Lower lobe of right lung (tissue), 2 donors: ENCODE data around the gene CNTN4. TPM values are rescaled to one million over a fixed set of nuclear protein-coding genes. Genes with fewer than 3 reads are reported as not detected.

Experiments
- ATAC-seq, 2 donors: fragments of 200-7000 bp; cut with Tn5 transposase; one replicate each; pipeline ENCODE4 v1.9.1; 2020 to 2022; ENCODE audit warnings: mild to moderate bottlenecking in 2 of 2, moderate library complexity in 2 of 2
- DNase-seq: peaks from one replicate; pipeline ENCODE4 v3.0.0-alpha.2; 2020
- H3K27ac ChIP-seq: fragments of 200-600 bp; one replicate; pipeline ENCODE4 v1.8.0; 2022
- H3K27me3 ChIP-seq: fragments of 200-600 bp; one replicate; pipeline ENCODE4 v1.8.0; 2022; ENCODE audit warnings: low read depth
- H3K36me3 ChIP-seq: fragments of 200-600 bp; one replicate; pipeline ENCODE4 v1.8.0; 2022; ENCODE audit warnings: mild to moderate bottlenecking
- H3K4me1 ChIP-seq: fragments of 200-600 bp; one replicate; pipeline ENCODE4 v1.8.0; 2022
- H3K4me3 ChIP-seq: fragments of 200-600 bp; one replicate; pipeline ENCODE4 v1.8.0; 2022; ENCODE audit warnings: mild to moderate bottlenecking
- H3K9me3 ChIP-seq: fragments of 200-600 bp; one replicate; pipeline ENCODE4 v1.8.0; 2022
- CTCF ChIP-seq: fragments of 200-600 bp; IDR thresholded peaks from one replicate; pipeline ENCODE4 v1.8.0; 2022; ENCODE audit warnings: antibody characterized with exemption, mild to moderate bottlenecking
- intact Hi-C: fragments of 100-400 bp; cut with DNase I; formaldehyde crosslinking; loops from one replicate; pipeline ENCODE4 v1.11.0; 2022
- total RNA-seq: library from RNA; stranded (reverse); fragmentation: NEBNext Ultra II Directional; extraction: Animal tissue kit (Norgen Biotek cat#: 25700); gene quantifications from one replicate; pipeline ENCODE4 v1.2.1, GENCODE V29; 2021
- donor health status: DM: no; HTN: yes; CAD: no; lungs with severe emphysema.

The CNTN4 gene
- total RNA-seq, 1 donor from 2014 or later = 10.4 TPM

GRCh38 chr3:3065876-3066275, 967.2 kb downstream of the CNTN4 start:
- Histone ChIP-seq H3K4me3 (no peak overlapping the region), H3K27me3 (no peaks in the 10 kb centered on the region), H3K9me3 (no peaks in the 10 kb centered on the region), H3K27ac (no peak overlapping the region), H3K4me1 (no peaks in the 10 kb centered on the region), H3K36me3 (no peaks in the 10 kb centered on the region)
- intact Hi-C loops = no loop called here
- no peak for DNase-seq
- TF ChIP-seq CTCF = no peak
- ATAC-seq = peak in 1 of 2 donors; percentile 55

- no peak for TF ChIP-seq CTCF
- no peaks in the 10 kb centered on the region for H3K4me1 ChIP-seq
- ATAC-seq = no peak
Measured at GRCh38 chr3:3066378-3066777, 967.7 kb downstream of the CNTN4 start.

GRCh38 chr3:3066910-3067309, 968.2 kb downstream of the CNTN4 start:
- no peak for ATAC-seq
- no peak for TF ChIP-seq CTCF
- Histone ChIP-seq H3K9me3 (no peaks in the 10 kb centered on the region), H3K4me3 (no peak overlapping the region), H3K36me3 (no peaks in the 10 kb centered on the region), H3K27ac (no peak overlapping the region), H3K4me1 (no peaks in the 10 kb centered on the region), H3K27me3 (no peaks in the 10 kb centered on the region)
- no peak for DNase-seq
- intact Hi-C loops = no loop called here

More at GRCh38 chr3:3066378-3066777, 967.7 kb downstream of the CNTN4 start:
- H3K27me3 ChIP-seq = no peaks in the 10 kb centered on the region
- no peaks in the 10 kb centered on the region for H3K36me3 ChIP-seq
- no peak for DNase-seq
- intact Hi-C loops = no loop called here
- no peak overlapping the region for H3K27ac ChIP-seq
- no peaks in the 10 kb centered on the region for H3K9me3 ChIP-seq
- no peak overlapping the region for H3K4me3 ChIP-seq

- no peaks in the 10 kb centered on the region for H3K27me3 ChIP-seq
- DNase-seq (no peak), ATAC-seq (no peak)
- no peaks in the 10 kb centered on the region for H3K4me1 ChIP-seq
- H3K9me3 ChIP-seq = no peaks in the 10 kb centered on the region
- H3K36me3 ChIP-seq = no peaks in the 10 kb centered on the region
- TF ChIP-seq CTCF = no peak
- H3K27ac ChIP-seq = no peak overlapping the region
- intact Hi-C loops = no loop called here
- H3K4me3 ChIP-seq = no peak overlapping the region
Measured at GRCh38 chr3:3068358-3068881, 969.8 kb downstream of the CNTN4 start.

- Histone ChIP-seq H3K27ac (no peak overlapping the region), H3K27me3 (no peaks in the 10 kb centered on the region), H3K4me1 (no peaks in the 10 kb centered on the region), H3K36me3 (no peaks in the 10 kb centered on the region), H3K9me3 (no peaks in the 10 kb centered on the region), H3K4me3 (no peak overlapping the region)
- DNase-seq (no peak), ATAC-seq (no peak)
- intact Hi-C loops = no loop called here
- no peak for TF ChIP-seq CTCF
Measured at GRCh38 chr3:3069723-3070122, 971.1 kb downstream of the CNTN4 start.

GRCh38 chr3:3071136-3071535, 972.5 kb downstream of the CNTN4 start:
- H3K27ac ChIP-seq = no peak overlapping the region
- no peaks in the 10 kb centered on the region for H3K27me3 ChIP-seq
- no peaks in the 10 kb centered on the region for H3K36me3 ChIP-seq
- intact Hi-C loops = no loop called here
- DNase-seq (no peak), ATAC-seq (no peak)
- H3K4me1 ChIP-seq = no peaks in the 10 kb centered on the region
- TF ChIP-seq CTCF = no peak
- H3K4me3 ChIP-seq = no peak overlapping the region
- no peaks in the 10 kb centered on the region for H3K9me3 ChIP-seq
